ENCODE results near the gene NME9.

NME9 gene

GRCh38 chr3:138257986-138258385, 71.7 kb downstream of the NME9 start:
- Histone ChIP-seq H4K8ac (ENCODE audit: low read length) (no peak overlapping the region), H2BK120ac (ENCODE audit: low read depth, low read length) (no peak overlapping the region), H3K79me1 (replicated peaks; ENCODE audit: low read length, poor library complexity, severe bottlenecking) (peaks cover 4% of the 10 kb centered on the region), H2BK12ac (ENCODE audit: low read length in 2 of 2) (no peak overlapping the region), H3K36me3 (ENCODE audit: control insufficient read depth in 1 of 2, insufficient read depth in 2 of 2, low read depth in 1 of 2, low read length in 2 of 2) (peaks cover 0 to 14% of the 10 kb centered on the region in 2 experiments), H3K4me3 (ENCODE audit: insufficient read depth in 1 of 2, low read depth in 1 of 2, low read length in 2 of 2) (no peak overlapping the region), H3K14ac (ENCODE audit: low read length in 2 of 2) (no peak overlapping the region), H3K18ac (ENCODE audit: low read depth in 1 of 2, low read length in 2 of 2) (no peak overlapping the region), H2BK15ac (ENCODE audit: low read depth, poor library complexity, severe bottlenecking) (no peak overlapping the region), H3K27ac (ENCODE audit: low read length, poor library complexity, severe bottlenecking) (no peak overlapping the region), H2BK5ac (ENCODE audit: low read depth, low read length, poor library complexity, severe bottlenecking) (no peak overlapping the region), H3K4ac (ENCODE audit: low read depth in 1 of 2, low read length in 2 of 2) (no peak overlapping the region), H3K9ac (ENCODE audit: low read length) (no peak overlapping the region), H4K91ac (ENCODE audit: low read length) (no peak overlapping the region), H2AK5ac (ENCODE audit: low read length, severe bottlenecking) (no peak overlapping the region), H3K27me3 (ENCODE audit: control insufficient read depth in 1 of 2, insufficient read depth in 1 of 2, low read length in 2 of 2) (no peaks in the 10 kb centered on the region), H3K4me2 (ENCODE audit: low read length, poor library complexity, severe bottlenecking) (no peak overlapping the region), H2AFZ (ENCODE audit: low read depth, low read length) (no peak overlapping the region), H3K9me3 (ENCODE audit: control insufficient read depth, low read length) (no peaks in the 10 kb centered on the region), H3K23ac (ENCODE audit: low read length in 2 of 2) (no peak overlapping the region), H3K4me1 (ENCODE audit: control insufficient read depth, insufficient read depth, low read depth, low read length) (peaks cover 1% of the 10 kb centered on the region)
- 100% methylated on average over 1 of the region's 1 CpG for WGBS
- no peak for DNase-seq

GRCh38 chr3:138256022-138256421, 73.6 kb downstream of the NME9 start:
- Histone ChIP-seq H3K9ac (ENCODE audit: low read length) (no peak overlapping the region), H3K4me3 (ENCODE audit: insufficient read depth in 1 of 2, low read depth in 1 of 2, low read length in 2 of 2) (no peak overlapping the region)

GRCh38 chr3:138254216-138254615, 75.4 kb downstream of the NME9 start:
- Histone ChIP-seq H3K79me1 (replicated peaks; ENCODE audit: low read length, poor library complexity, severe bottlenecking) (peaks cover 3% of the 10 kb centered on the region), H3K9me3 (ENCODE audit: control insufficient read depth, low read length) (no peaks in the 10 kb centered on the region), H3K4me1 (ENCODE audit: control insufficient read depth, insufficient read depth, low read depth, low read length) (peaks cover 1% of the 10 kb centered on the region), H3K18ac (ENCODE audit: low read depth in 1 of 2, low read length in 2 of 2) (no peak overlapping the region), H2BK120ac (ENCODE audit: low read depth, low read length) (no peak overlapping the region), H3K9ac (ENCODE audit: low read length) (no peak overlapping the region), H4K8ac (ENCODE audit: low read length) (no peak overlapping the region), H3K4ac (ENCODE audit: low read depth in 1 of 2, low read length in 2 of 2) (no peak overlapping the region), H3K27ac (ENCODE audit: low read length, poor library complexity, severe bottlenecking) (no peak overlapping the region), H4K91ac (ENCODE audit: low read length) (no peak overlapping the region), H2AFZ (ENCODE audit: low read depth, low read length) (no peak overlapping the region), H3K27me3 (ENCODE audit: control insufficient read depth in 1 of 2, insufficient read depth in 1 of 2, low read length in 2 of 2) (no peaks in the 10 kb centered on the region), H3K4me3 (ENCODE audit: insufficient read depth in 1 of 2, low read depth in 1 of 2, low read length in 2 of 2) (no peak overlapping the region), H2BK15ac (ENCODE audit: low read depth, poor library complexity, severe bottlenecking) (no peak overlapping the region), H2AK5ac (ENCODE audit: low read length, severe bottlenecking) (no peak overlapping the region), H3K36me3 (ENCODE audit: control insufficient read depth in 1 of 2, insufficient read depth in 2 of 2, low read depth in 1 of 2, low read length in 2 of 2) (peaks cover 0 to 16% of the 10 kb centered on the region in 2 experiments), H2BK5ac (ENCODE audit: low read depth, low read length, poor library complexity, severe bottlenecking) (no peak overlapping the region), H3K4me2 (ENCODE audit: low read length, poor library complexity, severe bottlenecking) (no peak overlapping the region), H3K14ac (ENCODE audit: low read length in 2 of 2) (no peak overlapping the region), H2BK12ac (ENCODE audit: low read length in 2 of 2) (no peak overlapping the region), H3K23ac (ENCODE audit: low read length in 2 of 2) (no peak overlapping the region)
- DNase-seq, result no peak
- WGBS, result 73% methylated on average over 1 of the region's 1 CpG

More at GRCh38 chr3:138256022-138256421, 73.6 kb downstream of the NME9 start:
- WGBS, result 88% methylated on average over 1 of the region's 1 CpG
- no peak overlapping the region for H2AK5ac ChIP-seq (ENCODE audit: low read length, severe bottlenecking)
- H2BK5ac ChIP-seq (ENCODE audit: low read depth, low read length, poor library complexity, severe bottlenecking), result no peak overlapping the region
- DNase-seq, result no peak
- peaks cover 0 to 21% of the 10 kb centered on the region in 2 experiments for H3K36me3 ChIP-seq (ENCODE audit: control insufficient read depth in 1 of 2, insufficient read depth in 2 of 2, low read depth in 1 of 2, low read length in 2 of 2)
- no peak overlapping the region for H2AFZ ChIP-seq (ENCODE audit: low read depth, low read length)
- no peaks in the 10 kb centered on the region for H3K9me3 ChIP-seq (ENCODE audit: control insufficient read depth, low read length)
- no peak overlapping the region for H3K23ac ChIP-seq (ENCODE audit: low read length in 2 of 2)
- no peak overlapping the region for H2BK15ac ChIP-seq (ENCODE audit: low read depth, poor library complexity, severe bottlenecking)
- no peak overlapping the region for H4K91ac ChIP-seq (ENCODE audit: low read length)
- H2BK120ac ChIP-seq (ENCODE audit: low read depth, low read length), result no peak overlapping the region
- H3K27me3 ChIP-seq (ENCODE audit: control insufficient read depth in 1 of 2, insufficient read depth in 1 of 2, low read length in 2 of 2), result no peaks in the 10 kb centered on the region
- H3K4ac ChIP-seq (ENCODE audit: low read depth in 1 of 2, low read length in 2 of 2), result no peak overlapping the region
- no peak overlapping the region for H3K27ac ChIP-seq (ENCODE audit: low read length, poor library complexity, severe bottlenecking)
- H3K79me1 ChIP-seq (replicated peaks; ENCODE audit: low read length, poor library complexity, severe bottlenecking), result peaks cover 3% of the 10 kb centered on the region
- H2BK12ac ChIP-seq (ENCODE audit: low read length in 2 of 2), result no peak overlapping the region
- H4K8ac ChIP-seq (ENCODE audit: low read length), result no peak overlapping the region
- H3K4me2 ChIP-seq (ENCODE audit: low read length, poor library complexity, severe bottlenecking), result no peak overlapping the region
- no peak overlapping the region for H3K18ac ChIP-seq (ENCODE audit: low read depth in 1 of 2, low read length in 2 of 2)
- H3K4me1 ChIP-seq (ENCODE audit: control insufficient read depth, insufficient read depth, low read depth, low read length), result peaks cover 1% of the 10 kb centered on the region
- no peak overlapping the region for H3K14ac ChIP-seq (ENCODE audit: low read length in 2 of 2)

- H4K91ac ChIP-seq (ENCODE audit: low read length), result no peak overlapping the region
- no peak overlapping the region for H3K4me3 ChIP-seq (ENCODE audit: insufficient read depth in 1 of 2, low read depth in 1 of 2, low read length in 2 of 2)
- no peak overlapping the region for H2BK5ac ChIP-seq (ENCODE audit: low read depth, low read length, poor library complexity, severe bottlenecking)
- no peak overlapping the region for H2AK5ac ChIP-seq (ENCODE audit: low read length, severe bottlenecking)
- H3K4me2 ChIP-seq (ENCODE audit: low read length, poor library complexity, severe bottlenecking), result no peak overlapping the region
- WGBS, result no CpG with 5 or more reads among the region's 1 CpG
- no peaks in the 10 kb centered on the region for H3K9me3 ChIP-seq (ENCODE audit: control insufficient read depth, low read length)
- H3K4ac ChIP-seq (ENCODE audit: low read depth in 1 of 2, low read length in 2 of 2), result no peak overlapping the region
- H4K8ac ChIP-seq (ENCODE audit: low read length), result no peak overlapping the region
- H2BK15ac ChIP-seq (ENCODE audit: low read depth, poor library complexity, severe bottlenecking), result no peak overlapping the region
- H3K9ac ChIP-seq (ENCODE audit: low read length), result no peak overlapping the region
- peaks cover 1% of the 10 kb centered on the region for H3K4me1 ChIP-seq (ENCODE audit: control insufficient read depth, insufficient read depth, low read depth, low read length)
- no peak overlapping the region for H2BK12ac ChIP-seq (ENCODE audit: low read length in 2 of 2)
- no peak for DNase-seq
- peaks cover 1% of the 10 kb centered on the region for H3K79me1 ChIP-seq (replicated peaks; ENCODE audit: low read length, poor library complexity, severe bottlenecking)
- H3K36me3 ChIP-seq (ENCODE audit: control insufficient read depth in 1 of 2, insufficient read depth in 2 of 2, low read depth in 1 of 2, low read length in 2 of 2), result peaks cover 0 to 21% of the 10 kb centered on the region in 2 experiments
- no peaks in the 10 kb centered on the region for H3K27me3 ChIP-seq (ENCODE audit: control insufficient read depth in 1 of 2, insufficient read depth in 1 of 2, low read length in 2 of 2)
- no peak overlapping the region for H3K27ac ChIP-seq (ENCODE audit: low read length, poor library complexity, severe bottlenecking)
- H2AFZ ChIP-seq (ENCODE audit: low read depth, low read length), result no peak overlapping the region
- no peak overlapping the region for H3K23ac ChIP-seq (ENCODE audit: low read length in 2 of 2)
- H3K18ac ChIP-seq (ENCODE audit: low read depth in 1 of 2, low read length in 2 of 2), result no peak overlapping the region
- H3K14ac ChIP-seq (ENCODE audit: low read length in 2 of 2), result no peak overlapping the region
- H2BK120ac ChIP-seq (ENCODE audit: low read depth, low read length), result no peak overlapping the region
Measured at GRCh38 chr3:138253609-138254008, 76.0 kb downstream of the NME9 start.
